DOHH2 (cell line): ENCODE results near the gene SPATA24.

Experiments used
- H3F3A ChIP-seq: fragments of 200-600 bp; sonication (generic), shearing (Covaris generic); 2 replicates; pipeline ENCODE4 v1.6.0; 2016; ENCODE audit warnings: antibody characterized with exemption, mild to moderate bottlenecking; ENCODE audit not compliant: control insufficient read depth, insufficient read depth
- H3K27ac ChIP-seq: fragments of 200-600 bp; sonication (generic); 2 replicates; pipeline ENCODE4 v1.5.1; 2014; ENCODE audit warnings: low read depth, mild to moderate bottlenecking, low read length, moderate library complexity
- H3K27me3 ChIP-seq: fragments of 200-600 bp; sonication (generic); 2 replicates; pipeline ENCODE4 v1.6.1; 2014; ENCODE audit warnings: mild to moderate bottlenecking, low read length, mixed read lengths; ENCODE audit not compliant: control insufficient read depth
- H3K36me3 ChIP-seq: fragments of 200-600 bp; sonication (generic); 2 replicates; pipeline ENCODE4 v1.6.1; 2014; ENCODE audit warnings: mild to moderate bottlenecking, low read length, moderate library complexity, mixed read lengths; ENCODE audit not compliant: control insufficient read depth
- H3K4me1 ChIP-seq: fragments of 200-600 bp; sonication (generic); 2 replicates; pipeline ENCODE4 v1.6.1; 2014; ENCODE audit warnings: mild to moderate bottlenecking, low read length, mixed read lengths; ENCODE audit not compliant: control insufficient read depth
- H3K4me2 ChIP-seq: fragments of 200-600 bp; sonication (generic); 2 replicates; pipeline ENCODE4 v1.6.0; 2014; ENCODE audit warnings: mild to moderate bottlenecking, low read length, moderate library complexity
- H3K4me3 ChIP-seq: fragments of 200-600 bp; sonication (generic); 2 replicates; pipeline ENCODE4 v1.5.1; 2014; ENCODE audit warnings: mild to moderate bottlenecking, low read length, mixed read lengths
- H3K79me2 ChIP-seq: fragments of 200-600 bp; sonication (generic); 2 replicates; pipeline ENCODE4 v1.6.1; 2014; ENCODE audit warnings: mild to moderate bottlenecking, low read length, mixed read lengths; ENCODE audit not compliant: control insufficient read depth
- H3K9me2 ChIP-seq: fragments of 200-600 bp; sonication (generic); replicated peaks from 2 replicates; pipeline ENCODE4 v1.6.1; 2014; ENCODE audit warnings: mild to moderate bottlenecking, low read length, mixed read lengths; ENCODE audit not compliant: control insufficient read depth
- H3K9me3 ChIP-seq: fragments of 200-600 bp; sonication (generic); 2 replicates; pipeline ENCODE4 v1.6.1; 2014; ENCODE audit warnings: antibody characterized with exemption, low read length, mixed read lengths; ENCODE audit not compliant: control insufficient read depth, insufficient read depth
- H4K20me1 ChIP-seq: fragments of 200-600 bp; sonication (generic); 2 replicates; pipeline ENCODE4 v1.6.0; 2014; ENCODE audit warnings: low read depth, mild to moderate bottlenecking, antibody characterized with exemption, low read length, moderate library complexity; ENCODE audit not compliant: control insufficient read depth, insufficient read depth
- CTCF ChIP-seq: fragments of 200-600 bp; sonication (generic); IDR thresholded peaks from one replicate; pipeline ENCODE4 v1.5.1; 2014; ENCODE audit warnings: antibody characterized with exemption, mild to moderate bottlenecking, low read depth, low read length; ENCODE audit not compliant: poor library complexity, severe bottlenecking
- EZH2phosphoT487 ChIP-seq: fragments of 200-600 bp; sonication (generic); IDR thresholded peaks from 2 replicates; pipeline ENCODE4 v1.6.1; 2017; ENCODE audit warnings: borderline replicate concordance, mild to moderate bottlenecking, antibody characterized with exemption, low read length, moderate library complexity, mixed read lengths

SPATA24 gene, protein sequence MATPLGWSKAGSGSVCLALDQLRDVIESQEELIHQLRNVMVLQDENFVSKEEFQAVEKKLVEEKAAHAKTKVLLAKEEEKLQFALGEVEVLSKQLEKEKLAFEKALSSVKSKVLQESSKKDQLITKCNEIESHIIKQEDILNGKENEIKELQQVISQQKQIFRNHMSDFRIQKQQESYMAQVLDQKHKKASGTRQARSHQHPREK

DNA sequence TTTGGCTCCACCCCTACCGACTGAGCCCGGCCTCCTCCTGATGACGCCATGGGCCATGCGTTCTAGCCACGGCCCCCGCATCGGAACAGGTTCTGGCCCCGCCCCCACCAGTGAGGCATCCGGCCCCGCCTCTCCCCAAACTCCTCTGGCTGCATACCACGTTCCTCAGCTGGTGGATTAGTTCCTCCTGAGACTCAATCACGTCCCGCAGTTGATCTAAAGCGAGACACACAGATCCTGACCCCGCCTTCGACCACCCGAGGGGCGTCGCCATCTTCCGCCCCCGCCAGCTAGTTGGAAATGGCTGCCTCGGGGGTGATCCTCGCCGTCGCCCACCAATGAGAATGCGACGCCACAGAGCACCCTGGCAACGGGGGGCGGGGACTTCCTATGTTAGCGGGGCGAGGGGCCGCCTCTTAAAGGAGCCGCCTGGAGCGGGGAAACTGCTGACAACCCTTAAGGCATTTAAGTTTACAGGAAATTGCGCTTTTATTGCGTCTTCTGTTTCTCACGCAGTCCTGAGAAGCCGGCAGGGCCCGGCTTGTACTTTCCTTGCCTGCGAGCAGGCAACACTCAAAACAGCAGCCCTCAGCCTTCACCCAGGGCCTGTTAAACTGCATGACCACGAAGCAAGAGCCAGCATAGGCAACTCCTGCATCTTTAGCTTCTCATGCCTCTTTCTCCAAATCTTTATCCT lies at the start of gene SPATA24:
SPATA24 (minus strand) TSS at position 303 of the 697 bp plus-strand sequence; CDS start at position 274, 29 bp downstream.
- H3K79me2 ChIP-seq: no peaks in the 10 kb centered on the region
- TF ChIP-seq EZH2phosphoT487 (no peak), CTCF (no peak)
- no peaks in the 10 kb centered on the region for H3K36me3 ChIP-seq
- no peaks in the 10 kb centered on the region for H3K9me3 ChIP-seq
- no peaks in the 10 kb centered on the region for H3K27me3 ChIP-seq
- H4K20me1 ChIP-seq: no peaks in the 10 kb centered on the region
- H3K9me2 ChIP-seq: no peaks in the 10 kb centered on the region
- peak within 1 kb of the TSS; percentile 77 for H3K4me3 ChIP-seq
- H3K4me2 ChIP-seq: peak within 1 kb of the TSS; percentile 74
- H3F3A ChIP-seq: peaks cover 10% of the 10 kb centered on the region
- H3K4me1 ChIP-seq: peaks cover 43% of the 10 kb centered on the region
- peak within 1 kb of the TSS; percentile 82 for H3K27ac ChIP-seq

GRCh38 chr5:139451878-139452660 lies 48.2 kb upstream of the SPATA24 start:
- no peak overlapping the region for H3K4me2 ChIP-seq
- H4K20me1 ChIP-seq: no peaks in the 10 kb centered on the region
- TF ChIP-seq CTCF (no peak), EZH2phosphoT487 (no peak)
- H3K9me2 ChIP-seq: no peaks in the 10 kb centered on the region
- no peaks in the 10 kb centered on the region for H3K79me2 ChIP-seq
- H3K36me3 ChIP-seq: no peaks in the 10 kb centered on the region
- no peak overlapping the region for H3K4me3 ChIP-seq
- peaks cover 5% of the 10 kb centered on the region for H3K27me3 ChIP-seq
- peaks cover 7% of the 10 kb centered on the region for H3K4me1 ChIP-seq
- no peaks in the 10 kb centered on the region for H3F3A ChIP-seq
- H3K27ac ChIP-seq: no peak overlapping the region
- no peaks in the 10 kb centered on the region for H3K9me3 ChIP-seq

GRCh38 chr5:139451176-139451575 lies 47.3 kb upstream of the SPATA24 start:
- H3F3A ChIP-seq: no peaks in the 10 kb centered on the region
- no peaks in the 10 kb centered on the region for H3K9me3 ChIP-seq
- H3K79me2 ChIP-seq: no peaks in the 10 kb centered on the region
- TF ChIP-seq EZH2phosphoT487: no peak
- TF ChIP-seq CTCF: no peak
- no peaks in the 10 kb centered on the region for H4K20me1 ChIP-seq
- H3K27ac ChIP-seq: no peak overlapping the region
- peaks cover 7% of the 10 kb centered on the region for H3K4me1 ChIP-seq
- peaks cover 8% of the 10 kb centered on the region for H3K27me3 ChIP-seq
- H3K36me3 ChIP-seq: no peaks in the 10 kb centered on the region
- no peak overlapping the region for H3K4me2 ChIP-seq
- H3K9me2 ChIP-seq: no peaks in the 10 kb centered on the region
- H3K4me3 ChIP-seq: no peak overlapping the region
